Tibial nerve (tissue), 4 donors: Measurements from ENCODE around the gene BGN. TPM values are rescaled to one million over a fixed set of nuclear protein-coding genes. Genes with fewer than 3 reads are reported as not detected.

Source experiments
- DNase-seq, 2 donors: peaks; one replicate each; pipeline ENCODE4 v3.0.0-alpha.2; 2019; ENCODE audit warnings: low spot score in 2 of 2
- H3K27ac ChIP-seq, 4 donors: fragments of 200-600 bp; sonication (generic) in 3 of 4; one replicate each; pipeline ENCODE4 v1.5.1; 2017 to 2019; ENCODE audit warnings: mild to moderate bottlenecking in 1 of 4
- H3K27me3 ChIP-seq, 2 donors: fragments of 200-600 bp; sonication (generic) in 1 of 2; one replicate each; pipeline versions ENCODE4 v1.5.1 to v1.6.0; 2017 to 2019
- H3K36me3 ChIP-seq, 3 donors: fragments of 200-600 bp; sonication (generic); one replicate each; pipeline ENCODE4 v1.5.1; 2018 to 2019
- H3K4me1 ChIP-seq, 4 donors: fragments of 200-600 bp; sonication (generic) in 3 of 4; one replicate each; pipeline ENCODE4 v1.5.1; 2017 to 2019
- H3K4me3 ChIP-seq, 4 donors: fragments of 200-600 bp; sonication (generic) in 3 of 4; one replicate each; pipeline ENCODE4 v1.5.1; 2017 to 2019; ENCODE audit warnings: mild to moderate bottlenecking in 1 of 4, moderate library complexity in 1 of 4
- H3K9me3 ChIP-seq, 4 donors: fragments of 200-600 bp; sonication (generic) in 3 of 4; one replicate each; pipeline ENCODE4 v1.5.1; 2017 to 2019
- CTCF ChIP-seq, 5 experiments: fragments of 200-600 bp in 3 of 5; fragments of 450-650 bp in 2 of 5; sonication (generic) in 3 of 5; IDR thresholded peaks; one replicate each; pipeline ENCODE4 v1.5.1; 2016 to 2019; ENCODE audit warnings: antibody characterized with exemption in 5 of 5, mild to moderate bottlenecking in 3 of 5, moderate library complexity in 2 of 5
- EP300 ChIP-seq, 2 donors: sonication (generic); formaldehyde crosslinking; IDR thresholded peaks; one replicate each; pipeline ENCODE4 v1.6.1; 2017; ENCODE audit warnings: antibody characterized with exemption in 2 of 2, mild to moderate bottlenecking in 1 of 2
- POLR2A ChIP-seq, 2 donors: fragments of 450-650 bp; IDR thresholded peaks; one replicate each; pipeline ENCODE4 v1.6.1; 2017; ENCODE audit warnings: antibody characterized with exemption in 2 of 2, mild to moderate bottlenecking in 2 of 2, moderate library complexity in 2 of 2
- WGBS, 2 donors: methylation state at CpG; one replicate each; pipeline ENCODE4 v1.1.5; 2018; 5-methylcytosine and 5-hydroxymethylcytosine counted together
- total RNA-seq, 4 donors: library from RNA; depleted of rRNA; stranded (reverse); fragments of >200 nt; gene quantifications; one replicate each; pipeline ENCODE4 v1.1.0, GENCODE V29; 2016

BGN gene
- total RNA-seq, 4 donors from 2014 or later = 25.6 to 103 (median 59.0) TPM

- H3K36me3 ChIP-seq = no peaks in the 10 kb centered on the region
- H3K27me3 ChIP-seq = no peaks in the 10 kb centered on the region
- 89 to 95% methylated on average over 8 to 11 of the region's 11 CpGs for WGBS, 2 donors
- H3K27ac ChIP-seq = peak overlapping the region in 1 of 4 donors; percentile 68
- H3K4me1 ChIP-seq = peaks cover 0 to 66% (median 2%) of the 10 kb centered on the region in 4 donors
- no peak overlapping the region for H3K4me3 ChIP-seq
- DNase-seq = no peak
- no peak for TF ChIP-seq EP300 (IDR thresholded peaks at IDR 0.05)
- no peak for TF ChIP-seq POLR2A (IDR thresholded peaks at IDR 0.05)
- TF ChIP-seq CTCF (IDR thresholded peaks at IDR 0.05) = no peak
- H3K9me3 ChIP-seq = no peaks in the 10 kb centered on the region
These were observed 19.0 kb upstream of the BGN start for GRCh38 chrX:153475751-153476281.

GRCh38 chrX:153476666-153477363, 18.0 kb upstream of the BGN start:
- Histone ChIP-seq H3K4me3 (no peak overlapping the region), H3K27me3 (no peaks in the 10 kb centered on the region), H3K27ac (peak overlapping the region in 3 of 4 donors; percentile 15 to 75 (median 68)), H3K4me1 (peaks cover 0 to 57% (median 2%) of the 10 kb centered on the region in 4 donors), H3K9me3 (no peaks in the 10 kb centered on the region), H3K36me3 (no peaks in the 10 kb centered on the region)
- no peak for DNase-seq
- TF ChIP-seq EP300 (IDR thresholded peaks at IDR 0.05) (no peak), POLR2A (IDR thresholded peaks at IDR 0.05) (no peak), CTCF (IDR thresholded peaks at IDR 0.05) (no peak)
- 16 to 69% methylated on average over 6 to 13 of the region's 16 CpGs for WGBS, 2 donors

GRCh38 chrX:153477364-153477857, 17.4 kb upstream of the BGN start:
- no peak overlapping the region for H3K4me3 ChIP-seq
- TF ChIP-seq CTCF (IDR thresholded peaks at IDR 0.05) = no peak
- TF ChIP-seq EP300 (IDR thresholded peaks at IDR 0.05) = no peak
- no peak for TF ChIP-seq POLR2A (IDR thresholded peaks at IDR 0.05)
- H3K9me3 ChIP-seq = no peaks in the 10 kb centered on the region
- peak overlapping the region in 3 of 4 donors; percentile 15 to 75 (median 68) for H3K27ac ChIP-seq
- no peak for DNase-seq
- 60 to 65% methylated on average over 6 to 7 of the region's 11 CpGs for WGBS, 2 donors
- H3K27me3 ChIP-seq = no peaks in the 10 kb centered on the region
- H3K4me1 ChIP-seq = peaks cover 0 to 57% (median 2%) of the 10 kb centered on the region in 4 donors
- no peaks in the 10 kb centered on the region for H3K36me3 ChIP-seq

GRCh38 chrX:153477901-153478300, 16.9 kb upstream of the BGN start:
- Histone ChIP-seq H3K9me3 (no peaks in the 10 kb centered on the region), H3K27ac (peak overlapping the region in 2 of 4 donors; percentile 38 to 75), H3K4me3 (no peak overlapping the region), H3K4me1 (peaks cover 0 to 57% (median 2%) of the 10 kb centered on the region in 4 donors), H3K27me3 (no peaks in the 10 kb centered on the region), H3K36me3 (no peaks in the 10 kb centered on the region)
- WGBS, 2 donors = 56 to 58% methylated on average over 3 to 9 of the region's 9 CpGs
- no peak for DNase-seq
- TF ChIP-seq CTCF (IDR thresholded peaks at IDR 0.05) = no peak
- no peak for TF ChIP-seq POLR2A (IDR thresholded peaks at IDR 0.05)
- TF ChIP-seq EP300 (IDR thresholded peaks at IDR 0.05) = no peak

- Histone ChIP-seq H3K9me3 (no peaks in the 10 kb centered on the region), H3K4me1 (peaks cover 0 to 57% (median 2%) of the 10 kb centered on the region in 4 donors), H3K27ac (peak overlapping the region in 2 of 4 donors; percentile 38 to 75), H3K4me3 (no peak overlapping the region), H3K27me3 (no peaks in the 10 kb centered on the region), H3K36me3 (no peaks in the 10 kb centered on the region)
- WGBS, 2 donors = 42 to 75% methylated on average over 4 to 7 of the region's 16 CpGs
- DNase-seq = no peak
- TF ChIP-seq CTCF (IDR thresholded peaks at IDR 0.05) = no peak
- no peak for TF ChIP-seq POLR2A (IDR thresholded peaks at IDR 0.05)
- TF ChIP-seq EP300 (IDR thresholded peaks at IDR 0.05) = no peak
These were observed 16.0 kb upstream of the BGN start for GRCh38 chrX:153478746-153479145.
